HepG2 (cell line): ENCODE measurements around the gene IAH1. TPM values are rescaled to one million over a fixed set of nuclear protein-coding genes. Genes with fewer than 3 reads are reported as not detected.

ENCODE experiments used
- ATAC-seq: fragments of 200-7000 bp; cut with Tn5 transposase; 3 replicates; pipeline ENCODE4 v1.9.1; 2020; ENCODE audit warnings: mild to moderate bottlenecking, moderate library complexity
- BruUV-seq: library from RNA; stranded (reverse); fragments of 400-500 nt; replicated peaks from 2 replicates; lab custom pipeline; 2021; lab: Mats Ljungman, UMichigan
- CTCF ChIA-PET: fragments of 300-600 bp; formaldehyde crosslinking; extraction: SDS; loops from one replicate; lab custom pipeline; 2021; ENCODE audit warnings: low total read pairs, inconsistent platforms, low intra/inter-chr PET ratio; lab: Yijun Ruan, JAX
- POLR2A ChIA-PET: fragments of 350-600 bp; sonication (Branson Sonifier 250); formaldehyde crosslinking; loops from one replicate; lab custom pipeline; 2020; ENCODE audit warnings: antibody characterized with exemption, inconsistent platforms; lab: Yijun Ruan, JAX
- DNase-seq: peaks from one replicate; pipeline ENCODE4 v3.0.0-alpha.2; 2015; ENCODE audit warnings: low spot score
- FAIRE-seq: peaks from 3 replicates; lab custom pipeline; 2011; peaks lifted over from hg19 to GRCh38; lab: Jason Lieb, UNC
- H2AFZ ChIP-seq: one replicate; pipeline ENCODE4 v1.6.1; 2011; ENCODE audit warnings: low read length, inconsistent platforms
- H3K27ac ChIP-seq: fragments of 300-600 bp; 3 replicates; pipeline ENCODE4 v1.8.0; 2011; ENCODE audit warnings: mixed run types, mild to moderate bottlenecking, mixed read lengths, low read length, inconsistent platforms; ENCODE audit not compliant: insufficient read depth; ENCODE audit errors: extremely low read length
- H3K27me3 ChIP-seq, 2 experiments: fragments of 200-600 bp in 1 of 2; 2 replicates in 1 of 2; 3 replicates in 1 of 2; pipeline versions ENCODE4 v1.6.0 to v1.8.0; 2011; ENCODE audit warnings: low read length in 2 of 2, mild to moderate bottlenecking in 2 of 2, moderate library complexity in 2 of 2, inconsistent platforms in 1 of 2; ENCODE audit not compliant: insufficient read depth in 2 of 2, control insufficient read depth in 1 of 2
- H3K36me3 ChIP-seq, 2 experiments: fragments of 200-600 bp in 1 of 2; replicated peaks in 1 of 2; 2 replicates in 1 of 2; 3 replicates in 1 of 2; pipeline versions ENCODE4 v1.5.1 to v1.8.0; 2011; ENCODE audit warnings: low read length in 2 of 2, inconsistent platforms in 1 of 2; ENCODE audit not compliant: insufficient read depth in 2 of 2, control insufficient read depth in 1 of 2
- H3K4me1 ChIP-seq: 2 replicates; pipeline ENCODE4 v1.5.1; 2012; ENCODE audit warnings: low read length, inconsistent platforms; ENCODE audit not compliant: insufficient read depth
- H3K4me2 ChIP-seq: 2 replicates; pipeline ENCODE4 v1.6.0; 2011; ENCODE audit warnings: low read depth, low read length, inconsistent platforms
- H3K4me3 ChIP-seq, 3 experiments: fragments of 200-600 bp in 1 of 3; sonication (generic), shearing (Covaris generic) in 1 of 3; replicated peaks in 1 of 3; 2 replicates each; pipeline ENCODE4 v1.5.1; 2011 to 2016; ENCODE audit warnings: low read length in 3 of 3, inconsistent platforms in 2 of 3, low read depth in 2 of 3, mild to moderate bottlenecking in 2 of 3, control low read depth in 1 of 3, mixed read lengths in 1 of 3; ENCODE audit not compliant: insufficient read depth in 1 of 3
- H3K79me2 ChIP-seq: one replicate; pipeline ENCODE4 v1.6.1; 2011; ENCODE audit warnings: low read length, inconsistent platforms; ENCODE audit not compliant: insufficient read depth
- H3K9ac ChIP-seq: 2 replicates; pipeline ENCODE4 v1.6.0; 2011; ENCODE audit warnings: mild to moderate bottlenecking, low read depth, low read length, inconsistent platforms; ENCODE audit not compliant: insufficient read depth
- H3K9me3 ChIP-seq: 2 replicates; pipeline ENCODE4 v1.5.1; 2012; ENCODE audit warnings: mild to moderate bottlenecking, low read length
- H4K20me1 ChIP-seq: 2 replicates; pipeline ENCODE4 v1.6.0; 2011; ENCODE audit warnings: inconsistent platforms, mild to moderate bottlenecking, low read length, moderate library complexity; ENCODE audit not compliant: insufficient read depth
- AGO2 ChIP-seq: fragments of 200-400 bp; formaldehyde crosslinking; optimal IDR thresholded peaks from 2 replicates; pipeline ENCODE3; 2017; ENCODE audit warnings: mild to moderate bottlenecking, low read depth, low read length, moderate library complexity
- CBFB ChIP-seq: sonication (generic); formaldehyde crosslinking; IDR thresholded peaks from 2 replicates; pipeline ENCODE4 v1.4.0; 2020; ENCODE audit warnings: missing genetic modification reagents
- CEBPB ChIP-seq: IDR thresholded peaks from 2 replicates; pipeline ENCODE4 v1.6.1; 2011; ENCODE audit warnings: low read depth, low read length, improper control_type of control experiment, borderline replicate concordance
- HOXA5 ChIP-seq: sonication (generic); formaldehyde crosslinking; IDR thresholded peaks from 2 replicates; pipeline ENCODE4 v1.4.0; 2020; ENCODE audit warnings: missing genetic modification reagents
- HOXD1 ChIP-seq: sonication (generic); formaldehyde crosslinking; IDR thresholded peaks from 2 replicates; pipeline ENCODE4 v1.5.0; 2020; ENCODE audit warnings: missing genetic modification reagents
- IRF9 ChIP-seq: sonication (generic); formaldehyde crosslinking; IDR thresholded peaks from 2 replicates; pipeline ENCODE4 v1.8.0; 2022; ENCODE audit warnings: missing genetic modification reagents, mild to moderate bottlenecking, borderline replicate concordance
- MAF1 ChIP-seq: sonication (generic); formaldehyde crosslinking; IDR thresholded peaks from 2 replicates; pipeline ENCODE4 v1.5.0; 2020; ENCODE audit warnings: missing genetic modification reagents, borderline replicate concordance
- NR3C1 ChIP-seq: sonication (generic); formaldehyde crosslinking; IDR thresholded peaks from 2 replicates; pipeline ENCODE4 v1.4.0; 2020; ENCODE audit warnings: missing genetic modification reagents
- PHB2 ChIP-seq: fragments of 450-650 bp; IDR thresholded peaks from 2 replicates; pipeline ENCODE4 v1.6.1; 2018; ENCODE audit not compliant: partially characterized antibody
- SMC3 ChIP-seq: IDR thresholded peaks from 2 replicates; pipeline ENCODE4 v1.6.1; 2011; ENCODE audit warnings: low read length, improper control_type of control experiment
- TAF1 ChIP-seq: sonication (generic); formaldehyde crosslinking; IDR thresholded peaks from 2 replicates; pipeline ENCODE4 v1.4.0; 2020; ENCODE audit warnings: missing genetic modification reagents
- TCF7L2 ChIP-seq: IDR thresholded peaks from 2 replicates; pipeline ENCODE4 v1.6.1; 2011; ENCODE audit warnings: mild to moderate bottlenecking, low read depth, low read length, moderate library complexity
- ZBTB21 ChIP-seq: sonication (generic); formaldehyde crosslinking; IDR thresholded peaks from 2 replicates; pipeline ENCODE4 v1.4.0; 2020; ENCODE audit warnings: missing genetic modification reagents
- ZBTB33 ChIP-seq: sonication (generic); formaldehyde crosslinking; IDR thresholded peaks from 2 replicates; pipeline ENCODE4 v1.4.0; 2020; ENCODE audit warnings: missing genetic modification reagents
- ZNF33B ChIP-seq: sonication (generic); formaldehyde crosslinking; IDR thresholded peaks from 2 replicates; pipeline ENCODE4 v1.5.1; 2020; ENCODE audit warnings: mild to moderate bottlenecking, missing genetic modification reagents
- ZNF34 ChIP-seq: sonication (generic); formaldehyde crosslinking; IDR thresholded peaks from 2 replicates; pipeline ENCODE4 v1.4.0; 2020; ENCODE audit warnings: mild to moderate bottlenecking, missing genetic modification reagents, borderline replicate concordance
- WGBS: methylation state at CpG from one replicate; pipeline ENCODE4 v1.1.6; 2017; ENCODE audit warnings: low lambda C conversion rate; 5-methylcytosine and 5-hydroxymethylcytosine counted together
- in situ Hi-C: cut with HindIII; loops from 2 replicates; pipeline ENCODE4 v1.10.0; 2017; ENCODE audit warnings: low pct_unique_long_range_greater_than_20kb; ENCODE audit not compliant: extremely low pct_ligation_motif_present
- intact Hi-C: fragments of 100-400 bp; cut with micrococcal nuclease; formaldehyde crosslinking; loops from one replicate; pipeline ENCODE4 v1.10.0; 2022; ENCODE audit not compliant: unreplicated experiment
- polyA plus RNA-seq, 8 experiments: library from polyadenylated mRNA; depleted of rRNA in 3 of 8; stranded (reverse) in 7 of 8; unstranded in 1 of 8; fragments of >200 nt; fragmentation: Illumina TruSeq in 4 of 8; extraction: Trizol in 4 of 8; gene quantifications; 2 replicates each; pipeline versions ENCODE4 v1.2.1 to v1.2.3, GENCODE V29; 2011 to 2016; ENCODE audit warnings: low read depth in 4 of 8, missing spikeins in 1 of 8, mixed read lengths in 1 of 8; ENCODE audit not compliant: insufficient read depth in 1 of 8
- total RNA-seq, 5 experiments: library from RNA; depleted of rRNA; stranded (reverse); fragments of >200 nt; fragmentation: Illumina TruSeq; extraction: Trizol; gene quantifications; 2 replicates each; pipeline ENCODE4 v1.2.3, GENCODE V29; 2016; ENCODE audit warnings: low read depth in 1 of 5
- TF ChIP-seq, protein P1 (sequence below): sonication (generic); formaldehyde crosslinking; conservative IDR thresholded peaks from 2 replicates; pipeline ENCODE4 v1.8.0; 2022; ENCODE audit warnings: mild to moderate bottlenecking, moderate library complexity, missing genetic modification reagents
- TF ChIP-seq, protein P2 (sequence below): sonication (generic); formaldehyde crosslinking; IDR thresholded peaks from 2 replicates; pipeline ENCODE4 v1.8.0; 2022; ENCODE audit warnings: low read depth, missing genetic modification reagents

IAH1 gene
- total and polyA plus RNA-seq, 2 of the 13 experiments (the other 11 are each of a cell fraction or from before 2014, with no cell fraction given): 43.6 to 44.4 TPM

GRCh38 chr2:9492927-9493326 lies 18.6 kb downstream of the IAH1 start:
- H3K4me3 ChIP-seq: no peak overlapping the region
- in situ Hi-C loops: no loop called here
- H3K36me3 ChIP-seq: peaks cover 35 to 84% of the 10 kb centered on the region in 2 experiments

More at GRCh38 chr2:9492927-9493326, 18.6 kb downstream of the IAH1 start:
- Histone ChIP-seq H4K20me1 (no peaks in the 10 kb centered on the region), H3K27ac (no peak overlapping the region), H2AFZ (no peak overlapping the region), H3K4me1 (peaks cover 21% of the 10 kb centered on the region), H3K9me3 (no peaks in the 10 kb centered on the region), H3K9ac (no peak overlapping the region)
- DNase-seq: no peak
- ATAC-seq: no peak
- CTCF ChIA-PET: no interaction called here
- intact Hi-C loops: loop anchor here (5.0 kb wide), 1 partner anchor 44 kb away; no protein-coding TSS in a partner anchor
- no TSS peak for BruUV-seq
- no peak for TF ChIP-seq ZNF34
- TF ChIP-seq AGO2: no peak
- no peak for TF ChIP-seq HOXA5 (CRISPR knock-in tag)
- no peak for TF ChIP-seq TAF1
- no peak for TF ChIP-seq SMC3
- no peak for TF ChIP-seq CBFB
- no peak for TF ChIP-seq HOXD1
- no peak for TF ChIP-seq IRF9 (CRISPR knock-in tag)
- TF ChIP-seq ZBTB33: no peak
- TF ChIP-seq CEBPB: no peak
- no peak for TF ChIP-seq ZBTB21 (CRISPR knock-in tag)
- TF ChIP-seq PHB2: no peak
- TF ChIP-seq NR3C1 (CRISPR knock-in tag): no peak
- no peak for TF ChIP-seq ZNF33B
- TF ChIP-seq, protein P1, sequence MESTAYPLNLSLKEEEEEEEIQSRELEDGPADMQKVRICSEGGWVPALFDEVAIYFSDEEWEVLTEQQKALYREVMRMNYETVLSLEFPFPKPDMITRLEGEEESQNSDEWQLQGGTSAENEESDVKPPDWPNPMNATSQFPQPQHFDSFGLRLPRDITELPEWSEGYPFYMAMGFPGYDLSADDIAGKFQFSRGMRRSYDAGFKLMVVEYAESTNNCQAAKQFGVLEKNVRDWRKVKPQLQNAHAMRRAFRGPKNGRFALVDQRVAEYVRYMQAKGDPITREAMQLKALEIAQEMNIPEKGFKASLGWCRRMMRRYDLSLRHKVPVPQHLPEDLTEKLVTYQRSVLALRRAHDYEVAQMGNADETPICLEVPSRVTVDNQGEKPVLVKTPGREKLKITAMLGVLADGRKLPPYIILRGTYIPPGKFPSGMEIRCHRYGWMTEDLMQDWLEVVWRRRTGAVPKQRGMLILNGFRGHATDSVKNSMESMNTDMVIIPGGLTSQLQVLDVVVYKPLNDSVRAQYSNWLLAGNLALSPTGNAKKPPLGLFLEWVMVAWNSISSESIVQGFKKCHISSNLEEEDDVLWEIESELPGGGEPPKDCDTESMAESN (CRISPR knock-in tag): no peak
- no peak for TF ChIP-seq TCF7L2
- no peak for TF ChIP-seq MAF1
- TF ChIP-seq, protein P2, sequence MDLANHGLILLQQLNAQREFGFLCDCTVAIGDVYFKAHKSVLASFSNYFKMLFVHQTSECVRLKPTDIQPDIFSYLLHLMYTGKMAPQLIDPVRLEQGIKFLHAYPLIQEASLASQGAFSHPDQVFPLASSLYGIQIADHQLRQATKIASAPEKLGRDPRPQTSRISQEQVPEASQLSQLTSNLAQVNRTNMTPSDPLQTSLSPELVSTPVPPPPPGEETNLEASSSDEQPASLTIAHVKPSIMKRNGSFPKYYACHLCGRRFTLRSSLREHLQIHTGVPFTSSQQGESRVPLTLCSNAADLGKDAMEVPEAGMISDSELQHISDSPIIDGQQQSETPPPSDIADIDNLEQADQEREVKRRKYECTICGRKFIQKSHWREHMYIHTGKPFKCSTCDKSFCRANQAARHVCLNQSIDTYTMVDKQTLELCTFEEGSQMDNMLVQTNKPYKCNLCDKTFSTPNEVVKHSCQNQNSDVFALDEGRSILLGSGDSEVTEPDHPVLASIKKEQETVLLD (CRISPR knock-in tag): no peak
- TF ChIP-seq, all 625 proteins: peak for 0
- H3K27me3 ChIP-seq: no peaks in the 10 kb centered on the region
- 94% methylated on average over 2 of the region's 2 CpGs for WGBS
- H3K4me2 ChIP-seq: no peak overlapping the region
- peak; percentile 4 for FAIRE-seq
- POLR2A ChIA-PET: interaction anchor here (0.8 kb wide), 1 partner anchor 13 kb away, joined by 3 read pairs; no protein-coding TSS in a partner anchor
- H3K79me2 ChIP-seq: no peaks in the 10 kb centered on the region
